Heart left ventricle (tissue), 16 donors: ENCODE measurements around the gene DAO. TPM values are rescaled to one million over a fixed set of nuclear protein-coding genes. Genes with fewer than 3 reads are reported as not detected.

Source experiments
- ATAC-seq, 4 donors: fragments of 200-7000 bp; cut with Tn5 transposase; one replicate each; pipeline ENCODE4 v1.9.1; 2020 to 2022; ENCODE audit warnings: moderate library complexity in 4 of 4, mild to moderate bottlenecking in 3 of 4, moderate number of reproducible peaks in 1 of 4
- DNase-seq, 5 donors: peaks; one replicate each; pipeline ENCODE4 v3.0.0-alpha.2; 2020
- H3K27ac ChIP-seq, 12 donors: fragments of 200-600 bp; sonication (generic) in 4 of 12; one replicate each; pipeline versions ENCODE4 v1.5.0 to v1.8.0; 2016 to 2022; ENCODE audit warnings: mild to moderate bottlenecking in 2 of 12
- H3K27me3 ChIP-seq, 9 donors: fragments of 200-600 bp; sonication (generic) in 2 of 9; one replicate each; pipeline versions ENCODE4 v1.5.1 to v1.8.0; 2016 to 2022; ENCODE audit warnings: mild to moderate bottlenecking in 3 of 9
- H3K36me3 ChIP-seq, 9 donors: fragments of 200-600 bp; sonication (generic) in 2 of 9; one replicate each; pipeline versions ENCODE4 v1.5.0 to v1.8.0; 2018 to 2022; ENCODE audit warnings: mild to moderate bottlenecking in 2 of 9
- H3K4me1 ChIP-seq, 12 donors: fragments of 200-600 bp; sonication (generic) in 4 of 12; one replicate each; pipeline versions ENCODE4 v1.5.0 to v1.8.0; 2016 to 2022; ENCODE audit warnings: mild to moderate bottlenecking in 3 of 12
- H3K4me3 ChIP-seq, 12 donors: fragments of 200-600 bp; sonication (generic) in 4 of 12; one replicate each; pipeline versions ENCODE4 v1.5.0 to v1.8.0; 2017 to 2022; ENCODE audit warnings: mild to moderate bottlenecking in 9 of 12, moderate library complexity in 4 of 12
- H3K9me3 ChIP-seq, 12 donors: fragments of 200-600 bp; sonication (generic) in 4 of 12; one replicate each; pipeline versions ENCODE4 v1.5.0 to v1.8.0; 2016 to 2022; ENCODE audit warnings: mild to moderate bottlenecking in 1 of 12
- POLR2A ChIP-seq, 2 donors: fragments of 450-650 bp; IDR thresholded peaks; one replicate each; pipeline ENCODE4 v1.6.1; 2017; ENCODE audit warnings: antibody characterized with exemption in 2 of 2, mild to moderate bottlenecking in 2 of 2, moderate library complexity in 2 of 2
- WGBS, 4 donors: extraction: QIAGEN DNeasy Blood & Tissue Kit in 2 of 4; methylation state at CpG; one replicate each; pipeline versions ENCODE4 v1.1.5 to v1.1.7; 2013 to 2018; 5-methylcytosine and 5-hydroxymethylcytosine counted together
- intact Hi-C, 10 donors: fragments of 100-400 bp; cut with DNase I; formaldehyde crosslinking; loops; one replicate each; pipeline versions ENCODE4 v1.11.1 to v1.14.2; 2022
- polyA plus RNA-seq, 2 donors: library from polyadenylated mRNA; stranded (reverse); fragments of 200-250 nt; gene quantifications; one replicate each; pipeline ENCODE4 v1.2.3, GENCODE V29; 2013
- total RNA-seq, 9 donors: library from RNA; depleted of rRNA in 2 of 9; stranded (reverse); fragments of >200 nt in 2 of 9; fragmentation: NEBNext Ultra II Directional in 3 of 9; extraction: Animal tissue kit (Norgen Biotek cat#: 25700) in 3 of 9; gene quantifications; one replicate each; pipeline versions ENCODE4 v1.1.0 to v1.2.4, GENCODE V29; 2016 to 2023
- TF ChIP-seq, protein P1 (sequence below), 12 donors: fragments of 200-600 bp; sonication (generic) in 4 of 12; IDR thresholded peaks; one replicate each; pipeline versions ENCODE4 v1.5.0 to v1.8.0; 2018 to 2022; ENCODE audit warnings: antibody characterized with exemption in 12 of 12, mild to moderate bottlenecking in 5 of 12
- donor health status: ischemic (EF 13 %, LVEDD 7.1; RV severe dilation, severe dysfunction).
- donor health status: healthy with polysubstance abuse.
- donor health status: DM: no; HTN: yes; CAD: no.
- donor health status: DM: no; HTN: no; CAD: no.
- donor health status: ischemic (EF 25% LVEDD 6.9; RV normal size, moderate dysfunction).
- donor health status: ischemic (EF 25% LVEDD 5.7; RV mildly dilated, moderate dysfunction).
- donor health status: healthy.
- donor health status: DM: yes; HTN: yes; CAD: no.
- donor health status: ischemic (EF 35%, LVEDD 5.7; RV mildly dilated, moderate dysfunction).
- donor health status: nonischemic (EF 11% LVEDD 7.7; RV severe dilation, severe dysfunction).
- donor health status: DM: yes; HTN: yes; CAD: no.
- donor health status: PGD.
- donor health status: ischemic (EF 29% LVEDD 5.4; RV normal size, mild dysfunction).
- donor health status: nonischemic (EF 23%, LVEDD 6.1; RV moderate dilation, normal function).

The DAO gene
- total and polyA plus RNA-seq, 11 donors, result not detected

DNA sequence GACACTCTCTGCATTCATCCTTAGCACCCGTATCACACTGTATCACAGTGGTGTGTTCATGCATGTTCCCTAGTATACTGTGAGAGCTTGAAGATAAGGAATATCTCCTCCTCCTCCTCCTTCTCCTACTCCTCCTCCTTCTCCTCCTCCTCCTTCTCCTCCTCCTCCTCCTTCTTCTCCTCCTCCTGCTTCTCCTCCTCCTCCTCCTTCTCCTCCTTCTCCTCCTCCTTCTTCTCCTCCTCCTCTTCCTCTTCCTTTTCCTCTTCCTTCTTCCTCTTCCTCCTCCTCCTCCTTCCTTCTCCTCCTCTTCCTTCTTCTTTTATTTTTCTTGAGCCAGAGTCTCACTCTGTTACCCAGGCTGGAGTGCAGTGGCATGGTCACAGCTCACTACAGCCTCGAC, 27.1 kb downstream of the DAO start:
- H3K36me3 ChIP-seq, result no peaks in the 10 kb centered on the region
- 71 to 78% (median 78%) methylated on average over 2 of the region's 2 CpGs for WGBS, 4 donors
- ATAC-seq (no peak), DNase-seq (no peak)
- H3K27me3 ChIP-seq, result no peaks in the 10 kb centered on the region
- peak overlapping the region in 1 of 12 donors; percentile 68 for H3K27ac ChIP-seq
- H3K9me3 ChIP-seq, result no peaks in the 10 kb centered on the region
- H3K4me1 ChIP-seq, result peaks cover 0 to 39% (median 0%) of the 10 kb centered on the region in 12 donors
- TF ChIP-seq POLR2A (IDR thresholded peaks at IDR 0.05), result no peak
- TF ChIP-seq, protein P1, sequence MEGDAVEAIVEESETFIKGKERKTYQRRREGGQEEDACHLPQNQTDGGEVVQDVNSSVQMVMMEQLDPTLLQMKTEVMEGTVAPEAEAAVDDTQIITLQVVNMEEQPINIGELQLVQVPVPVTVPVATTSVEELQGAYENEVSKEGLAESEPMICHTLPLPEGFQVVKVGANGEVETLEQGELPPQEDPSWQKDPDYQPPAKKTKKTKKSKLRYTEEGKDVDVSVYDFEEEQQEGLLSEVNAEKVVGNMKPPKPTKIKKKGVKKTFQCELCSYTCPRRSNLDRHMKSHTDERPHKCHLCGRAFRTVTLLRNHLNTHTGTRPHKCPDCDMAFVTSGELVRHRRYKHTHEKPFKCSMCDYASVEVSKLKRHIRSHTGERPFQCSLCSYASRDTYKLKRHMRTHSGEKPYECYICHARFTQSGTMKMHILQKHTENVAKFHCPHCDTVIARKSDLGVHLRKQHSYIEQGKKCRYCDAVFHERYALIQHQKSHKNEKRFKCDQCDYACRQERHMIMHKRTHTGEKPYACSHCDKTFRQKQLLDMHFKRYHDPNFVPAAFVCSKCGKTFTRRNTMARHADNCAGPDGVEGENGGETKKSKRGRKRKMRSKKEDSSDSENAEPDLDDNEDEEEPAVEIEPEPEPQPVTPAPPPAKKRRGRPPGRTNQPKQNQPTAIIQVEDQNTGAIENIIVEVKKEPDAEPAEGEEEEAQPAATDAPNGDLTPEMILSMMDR (IDR thresholded peaks at IDR 0.05), result no peak
- H3K4me3 ChIP-seq, result no peak overlapping the region
- intact Hi-C loops, result no loop called here

DNA sequence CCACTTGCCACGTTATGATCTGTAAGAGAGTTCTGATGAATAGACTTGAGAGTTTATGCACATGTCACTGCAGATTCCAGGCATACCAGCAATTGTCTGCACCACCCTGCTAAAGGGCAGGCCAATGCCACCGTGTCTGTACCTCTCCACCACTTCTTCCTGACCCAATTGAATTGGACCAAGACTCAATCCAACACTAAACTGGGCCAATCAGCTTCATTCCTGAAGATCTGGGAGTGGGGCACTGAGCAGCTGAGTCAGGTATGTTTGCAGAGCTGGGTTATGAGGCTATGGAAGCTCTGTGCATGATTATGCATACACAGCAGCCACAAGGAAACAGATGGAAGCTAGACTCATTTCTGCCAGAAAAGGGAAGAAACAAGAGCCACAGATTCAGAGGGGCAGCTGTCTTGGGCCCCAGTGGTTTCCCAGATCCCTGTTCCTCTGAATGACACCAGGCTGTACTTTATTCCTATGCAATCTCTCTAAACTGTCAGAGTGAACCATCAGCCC, 28.0 kb downstream of the DAO start:
- peak; percentile 56 to 79 (median 66) for ATAC-seq

DNA sequence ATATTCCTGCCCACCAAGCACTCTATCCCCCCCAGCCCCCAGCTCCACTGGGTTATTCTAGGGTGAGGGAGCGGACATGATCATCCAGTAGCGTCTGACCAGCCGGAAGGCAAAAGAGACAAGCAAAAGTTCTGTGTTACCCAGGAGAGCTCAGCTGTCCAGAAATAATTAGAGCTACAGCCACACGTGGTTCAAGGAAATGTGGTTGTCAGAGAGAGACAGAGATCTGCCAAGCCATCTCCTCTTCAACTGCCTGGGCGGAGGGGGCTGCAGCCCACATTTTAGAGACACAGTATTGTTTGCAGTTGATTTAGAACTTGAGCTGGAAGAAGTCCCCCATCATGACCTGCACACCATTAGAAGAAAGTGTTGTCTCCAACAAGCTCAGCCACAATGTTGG, 30.4 kb downstream of the DAO start:
- Histone ChIP-seq H3K9me3 (no peaks in the 10 kb centered on the region), H3K4me1 (peaks cover 0 to 35% (median 0%) of the 10 kb centered on the region in 12 donors), H3K36me3 (no peaks in the 10 kb centered on the region), H3K27me3 (no peaks in the 10 kb centered on the region), H3K27ac (no peak overlapping the region), H3K4me3 (no peak overlapping the region)
- 77 to 87% (median 83%) methylated on average over 5 of the region's 5 CpGs for WGBS, 4 donors
- TF ChIP-seq, protein P1 (IDR thresholded peaks at IDR 0.05), result no peak
- no peak for TF ChIP-seq POLR2A (IDR thresholded peaks at IDR 0.05)
- ATAC-seq (no peak), DNase-seq (no peak)
- intact Hi-C loops, result no loop called here

More for the DNA sequence above, 28.0 kb downstream of the DAO start:
- peak in 2 of 5 donors; percentile 19 to 38 for DNase-seq
- H3K36me3 ChIP-seq, result no peaks in the 10 kb centered on the region
- H3K4me1 ChIP-seq, result peaks cover 0 to 39% (median 0%) of the 10 kb centered on the region in 12 donors
- peak overlapping the region in 1 of 12 donors; percentile 68 for H3K27ac ChIP-seq
- 7 to 23% (median 13%) methylated on average over 2 of the region's 2 CpGs for WGBS, 4 donors
- TF ChIP-seq POLR2A (IDR thresholded peaks at IDR 0.05), result no peak
- TF ChIP-seq, protein P1 (IDR thresholded peaks at IDR 0.05), result no peak
- H3K27me3 ChIP-seq, result no peaks in the 10 kb centered on the region
- no peak overlapping the region for H3K4me3 ChIP-seq
- intact Hi-C loops, result no loop called here
- no peaks in the 10 kb centered on the region for H3K9me3 ChIP-seq

DNA sequence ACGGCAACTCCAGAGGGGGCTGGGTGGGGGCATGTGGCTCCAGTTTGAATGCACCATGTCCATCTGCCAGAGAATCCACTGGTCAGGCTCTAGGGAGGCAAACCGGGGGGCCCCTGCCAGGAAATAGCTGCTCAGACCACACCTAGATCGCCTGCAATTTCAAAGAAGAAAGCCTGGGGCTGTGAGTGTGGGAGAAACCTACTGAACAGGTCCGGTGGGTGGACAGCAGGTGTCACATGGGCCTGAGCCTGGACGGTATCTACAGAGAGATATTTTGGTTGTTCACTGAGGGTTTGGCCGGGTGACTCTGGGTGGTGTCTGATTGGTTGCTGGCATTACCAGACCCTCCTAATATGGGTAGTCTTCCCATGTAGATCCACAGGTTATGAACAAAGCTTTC, 32.0 kb downstream of the DAO start:
- ATAC-seq (no peak), DNase-seq (no peak)
- no peaks in the 10 kb centered on the region for H3K27me3 ChIP-seq
- no peak overlapping the region for H3K27ac ChIP-seq
- H3K4me3 ChIP-seq, result no peak overlapping the region
- no peaks in the 10 kb centered on the region for H3K36me3 ChIP-seq
- H3K4me1 ChIP-seq, result peaks cover 0 to 25% (median 0%) of the 10 kb centered on the region in 12 donors
- WGBS, 4 donors, result 74 to 92% (median 79%) methylated on average over 6 of the region's 6 CpGs
- no peak for TF ChIP-seq POLR2A (IDR thresholded peaks at IDR 0.05)
- TF ChIP-seq, protein P1 (IDR thresholded peaks at IDR 0.05), result no peak
- intact Hi-C loops, result no loop called here
- H3K9me3 ChIP-seq, result no peaks in the 10 kb centered on the region
